NCI-H2029 treated with DMSO at 0.1 percent for 48 hours (cell line): Measurements from ENCODE around the gene ASB2.

Experiments
- DNase-seq: peaks from one replicate; lab custom pipeline; 2025; lab: John Stamatoyannopoulos, UW

Gene ASB2

GRCh38 chr14:93978735-93979134 is 2.4 kb upstream of the ASB2 start:
- DNase-seq = no peak

- no peak for DNase-seq
Observed at GRCh38 chr14:93977790-93978581, 1.6 kb upstream of the ASB2 start.

DNA sequence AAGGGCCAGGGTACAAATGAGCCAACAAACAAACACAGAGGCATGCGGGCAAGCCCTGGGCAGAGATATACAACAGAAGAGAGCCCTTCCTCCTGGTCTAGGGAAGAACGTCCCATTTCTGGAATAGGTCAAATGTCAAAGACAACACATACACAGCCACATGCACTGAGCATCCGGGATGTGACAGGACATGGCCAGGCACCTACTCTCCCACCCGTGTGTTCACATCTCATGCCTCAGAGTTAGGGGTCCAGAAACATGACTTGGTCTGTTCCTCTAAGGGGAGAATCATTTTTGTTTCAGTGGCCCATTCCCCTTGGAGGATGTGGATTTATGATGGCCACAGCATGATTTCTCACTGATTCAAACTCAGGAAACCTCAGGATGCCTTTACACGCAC is 801 bp upstream of the ASB2 start:
- DNase-seq = no peak

GRCh38 chr14:93975791-93976476 is 436 bp downstream of the ASB2 start:
- no peak for DNase-seq

- DNase-seq = no peak
Observed at GRCh38 chr14:93974833-93975232, 1.5 kb downstream of the ASB2 start.

GRCh38 chr14:93974299-93974698 is 2.1 kb downstream of the ASB2 start:
- DNase-seq = no peak

- DNase-seq = no peak
Observed at GRCh38 chr14:93973607-93974006, 2.8 kb downstream of the ASB2 start.

DNA sequence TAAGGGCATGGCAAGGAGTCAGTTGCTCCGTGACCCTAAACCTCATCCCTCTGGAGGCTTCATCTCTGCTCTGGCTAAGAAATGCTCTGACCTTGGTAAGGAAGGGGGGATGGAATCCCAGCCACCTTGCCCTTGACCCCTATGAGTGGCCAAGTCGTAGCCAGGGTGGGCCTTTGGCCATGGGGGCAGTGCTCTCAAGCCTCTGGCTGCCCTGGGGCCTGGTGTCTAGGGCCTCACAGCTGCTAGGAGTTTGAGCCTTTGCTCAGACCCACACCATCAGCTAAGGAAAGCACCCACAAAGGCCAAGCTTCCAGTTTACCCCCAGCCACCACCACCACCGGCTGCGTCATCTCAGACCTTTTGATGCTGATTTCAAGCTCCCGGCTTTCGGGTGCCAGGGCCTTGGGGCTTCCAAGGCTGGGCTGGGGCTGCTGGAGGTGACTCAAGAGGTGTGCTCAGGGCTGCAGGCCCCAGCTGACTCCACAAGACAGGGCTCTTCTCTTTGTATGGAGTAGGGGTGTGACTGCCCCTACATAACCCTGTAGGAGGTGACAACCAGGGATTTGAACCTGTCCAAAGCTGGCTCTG is 3.7 kb downstream of the ASB2 start:
- no peak for DNase-seq

- DNase-seq = no peak
Observed at GRCh38 chr14:93971635-93972027, 4.7 kb downstream of the ASB2 start.

DNA sequence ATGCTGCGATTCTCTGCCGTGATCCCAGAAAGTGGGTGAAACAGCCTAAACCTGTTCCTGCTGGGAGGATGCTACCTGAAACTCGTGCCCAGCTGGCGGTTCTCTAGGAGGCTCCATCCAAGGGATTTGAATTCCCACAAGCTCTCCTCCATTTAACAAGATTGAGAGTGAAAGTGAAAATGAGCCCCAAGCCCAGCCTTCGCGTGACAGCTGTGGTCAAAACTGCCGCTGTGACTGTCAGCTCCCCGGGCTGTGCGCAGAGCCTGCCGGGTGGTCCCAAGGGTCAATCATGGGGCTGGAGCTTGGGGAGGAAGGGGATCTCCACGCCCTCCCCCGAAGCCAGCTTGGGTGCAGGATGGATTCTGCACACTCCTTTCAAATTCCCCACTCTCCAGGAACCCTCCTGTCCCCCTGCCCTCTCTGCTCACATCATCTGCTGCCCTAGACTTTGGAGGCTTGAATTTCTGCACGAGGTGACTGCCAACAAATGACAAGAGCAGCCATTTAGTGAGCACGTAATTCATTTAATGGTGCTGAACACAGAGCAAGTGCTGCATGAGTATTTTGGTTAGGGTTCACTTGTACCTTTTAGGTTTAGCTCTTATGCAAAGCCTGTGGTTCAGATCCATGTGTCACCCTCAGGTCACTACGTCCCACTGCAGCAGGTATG is 5.3 kb downstream of the ASB2 start:
- no peak for DNase-seq

DNA sequence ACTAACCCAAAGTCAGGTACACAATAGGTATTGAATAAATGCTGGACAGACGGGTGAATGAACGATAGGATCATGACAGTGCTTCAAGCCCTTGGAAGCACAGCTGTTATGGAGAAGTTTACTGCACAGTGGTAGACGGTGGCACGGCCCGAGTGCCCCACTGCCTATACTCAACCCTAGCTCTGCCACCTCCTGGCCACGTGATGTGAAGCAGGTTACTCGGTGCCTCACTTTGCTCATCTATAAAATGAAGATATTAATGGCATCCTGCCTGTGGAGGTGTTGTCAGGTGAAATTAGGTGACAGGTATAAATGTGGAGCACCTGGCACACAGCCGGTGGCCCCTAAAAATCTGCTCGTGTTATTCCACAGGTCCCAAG is 5.8 kb downstream of the ASB2 start:
- no peak for DNase-seq

DNA sequence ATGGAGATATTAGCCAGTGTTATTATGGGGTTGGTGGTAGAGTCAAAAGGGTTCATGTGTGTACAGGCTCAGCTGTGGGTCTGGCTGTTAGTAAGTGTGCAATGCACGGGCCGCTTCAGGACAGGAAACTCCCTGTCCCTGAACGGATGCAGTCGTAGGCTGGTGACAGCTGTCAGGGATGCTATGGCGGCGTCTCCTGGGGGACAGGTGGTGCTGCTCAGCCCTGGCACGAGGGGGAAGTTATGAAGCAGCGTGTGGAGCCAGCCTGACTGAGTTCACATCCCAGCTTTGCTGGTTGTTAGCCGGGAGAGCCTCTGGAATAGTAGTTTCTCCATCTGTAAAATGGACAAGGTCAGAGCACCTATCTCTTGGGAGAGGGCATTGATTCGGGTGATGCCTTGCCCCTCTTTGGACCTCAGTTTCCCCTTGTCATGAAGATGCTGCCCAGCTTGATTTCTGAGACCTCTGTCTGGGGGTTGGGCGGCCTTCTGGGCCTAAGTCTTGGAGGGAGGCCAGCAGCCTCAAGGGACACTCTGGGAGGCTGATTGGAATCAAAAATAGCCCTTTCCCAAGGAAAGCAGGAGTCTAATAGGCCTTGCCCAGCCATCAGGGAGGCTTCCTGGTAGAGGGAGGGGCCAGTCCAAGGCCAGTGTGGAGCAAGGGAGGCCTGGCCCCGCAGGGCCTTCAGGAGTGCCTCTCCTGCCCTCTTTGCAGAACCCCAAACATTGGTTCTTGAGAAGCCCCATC is 7.1 kb downstream of the ASB2 start:
- DNase-seq = no peak

GRCh38 chr14:93967637-93968250 is 8.6 kb downstream of the ASB2 start:
- no peak for DNase-seq

GRCh38 chr14:93965946-93966474 is 10.4 kb downstream of the ASB2 start:
- no peak for DNase-seq

GRCh38 chr14:93965287-93965821 is 11.0 kb downstream of the ASB2 start:
- no peak for DNase-seq

DNA sequence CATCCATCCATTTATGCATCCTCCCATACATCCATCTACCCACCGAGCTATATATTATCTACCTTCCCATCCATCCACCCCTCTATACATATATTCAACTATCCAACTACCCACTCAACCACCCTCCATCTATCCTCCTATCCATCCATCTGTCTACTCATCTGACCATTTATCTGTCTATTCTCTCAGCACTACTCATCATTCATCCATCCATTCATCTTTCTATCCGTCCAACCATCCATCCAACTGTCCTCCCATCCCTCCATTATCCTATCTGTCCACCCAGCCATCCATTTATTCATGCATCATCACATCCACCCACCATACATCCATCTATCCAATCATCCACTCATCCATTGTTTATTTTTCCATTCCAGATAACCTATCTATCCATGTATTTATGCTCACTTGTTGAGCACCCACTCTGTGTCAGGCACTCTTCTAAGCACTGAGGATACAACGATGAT is 11.5 kb downstream of the ASB2 start:
- no peak for DNase-seq

- no peak for DNase-seq
Observed at GRCh38 chr14:93964281-93964680, 12.1 kb downstream of the ASB2 start.

- DNase-seq = no peak
Observed at GRCh38 chr14:93963692-93964091, 12.7 kb downstream of the ASB2 start.

DNA sequence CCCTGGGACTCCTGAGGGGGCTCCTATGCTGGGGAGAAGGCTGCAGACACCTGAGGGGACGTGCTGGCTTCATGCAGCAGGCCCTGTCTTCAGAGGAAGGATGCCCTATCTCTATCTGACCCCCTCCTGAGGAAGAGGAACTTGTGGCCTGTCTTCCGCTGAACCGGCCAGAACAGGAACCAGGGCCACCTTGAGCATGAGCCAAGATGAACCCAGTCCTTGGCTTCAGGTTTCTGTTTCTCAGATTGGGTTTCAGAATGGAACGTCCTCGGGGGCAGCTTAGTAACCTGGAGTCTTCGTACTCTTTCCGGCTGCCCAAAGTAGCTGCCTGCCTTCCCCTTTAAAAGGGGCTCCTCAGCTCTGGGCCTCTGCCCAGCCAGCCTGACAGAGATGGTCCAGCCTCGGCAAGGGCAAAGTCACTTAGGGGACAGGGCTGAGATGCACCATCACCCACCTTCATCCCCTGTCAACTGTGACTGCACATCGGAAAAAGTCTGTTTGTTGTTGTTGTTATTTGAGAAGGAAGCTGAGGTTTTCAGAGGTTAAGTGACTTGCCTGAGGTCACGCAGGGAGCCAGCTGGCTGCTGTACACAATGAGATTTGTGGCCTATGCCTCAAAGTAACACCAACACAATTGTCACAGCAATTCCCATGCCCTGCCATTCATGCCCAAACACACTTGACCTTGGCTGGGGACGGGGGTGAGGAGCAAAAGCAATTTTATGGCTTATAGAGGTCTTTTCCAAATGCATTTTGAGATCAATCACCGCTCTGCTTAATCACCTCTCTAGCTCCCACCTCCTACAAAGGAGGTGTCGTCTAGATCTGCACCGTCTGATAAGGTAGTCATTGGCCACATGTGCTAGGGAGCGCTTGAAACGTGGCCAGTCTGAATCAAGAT is 13.4 kb downstream of the ASB2 start:
- DNase-seq = no peak

- DNase-seq = no peak
Observed at GRCh38 chr14:93961620-93962019, 14.8 kb downstream of the ASB2 start.
